Right atrium auricular region (tissue), 2 donors: ENCODE measurements around the gene GSTM3. TPM values are rescaled to one million over a fixed set of nuclear protein-coding genes. Genes with fewer than 3 reads are reported as not detected.
"Not testable (repeated sequence)": the region's sequence is repeated elsewhere in the genome, so short reads cannot be mapped to it uniquely, and the experiment has no call there.

Experiments used
- DNase-seq: peaks from one replicate; pipeline ENCODE4 v3.0.0-alpha.2; 2019; ENCODE audit warnings: low spot score
- H3K27ac ChIP-seq, 2 donors: fragments of 200-600 bp; sonication (generic); 1 replicate in 1 of 2; 2 replicates in 1 of 2; pipeline ENCODE4 v1.5.1; 2016 to 2019
- H3K27me3 ChIP-seq, 2 donors: fragments of 200-600 bp; sonication (generic); one replicate each; pipeline versions ENCODE4 v1.5.1 to v1.6.0; 2017 to 2019
- H3K36me3 ChIP-seq: fragments of 200-600 bp; sonication (generic); one replicate; pipeline ENCODE4 v1.5.1; 2016
- H3K4me1 ChIP-seq, 2 donors: fragments of 200-600 bp; sonication (generic); one replicate each; pipeline versions ENCODE4 v1.5.1 to v1.6.0; 2017 to 2019
- H3K4me3 ChIP-seq, 2 donors: fragments of 200-600 bp; sonication (generic); 1 replicate in 1 of 2; 2 replicates in 1 of 2; pipeline ENCODE4 v1.5.1; 2017 to 2019; ENCODE audit warnings: mild to moderate bottlenecking in 1 of 2, moderate library complexity in 1 of 2
- H3K9me3 ChIP-seq, 2 donors: fragments of 200-600 bp; sonication (generic); one replicate each; pipeline ENCODE4 v1.5.1; 2019
- CTCF ChIP-seq, 2 donors: fragments of 200-600 bp; sonication (generic); IDR thresholded peaks; one replicate each; pipeline ENCODE4 v1.5.1; 2019; ENCODE audit warnings: antibody characterized with exemption in 2 of 2
- total RNA-seq, 2 donors: library from RNA; depleted of rRNA; stranded (reverse); fragments of >200 nt; gene quantifications; one replicate each; pipeline ENCODE4 v1.1.0, GENCODE V29; 2016

Gene GSTM3
- total RNA-seq, 2 donors from 2014 or later: 121 to 197 TPM

- Histone ChIP-seq H3K4me3 (no peak overlapping the region), H3K9me3 (no peaks in the 10 kb centered on the region), H3K27me3 (no peaks in the 10 kb centered on the region), H3K4me1 (no peaks in the 10 kb centered on the region), H3K27ac (no peak overlapping the region), H3K36me3 (no peaks in the 10 kb centered on the region)
- TF ChIP-seq CTCF (IDR thresholded peaks at IDR 0.05): no peak
- no peak for DNase-seq
These were observed 24.7 kb downstream of the GSTM3 start for GRCh38 chr1:109716121-109716520.

- DNase-seq: no peak
- H3K27me3 ChIP-seq: no peaks in the 10 kb centered on the region
- H3K27ac ChIP-seq: no peak overlapping the region
- TF ChIP-seq CTCF (IDR thresholded peaks at IDR 0.05): no peak
- H3K4me1 ChIP-seq: no peaks in the 10 kb centered on the region
- H3K4me3 ChIP-seq: no peak overlapping the region
- no peaks in the 10 kb centered on the region for H3K9me3 ChIP-seq
- H3K36me3 ChIP-seq: no peaks in the 10 kb centered on the region
These were observed 26.0 kb downstream of the GSTM3 start for GRCh38 chr1:109714661-109715372.

- Histone ChIP-seq H3K27ac (no peak overlapping the region), H3K4me3 (no peak overlapping the region), H3K4me1 (no peaks in the 10 kb centered on the region), H3K27me3 (no peaks in the 10 kb centered on the region), H3K9me3 (peaks cover 0 to 9% of the 10 kb centered on the region in 2 donors), H3K36me3 (no peaks in the 10 kb centered on the region)
- no peak for DNase-seq
- TF ChIP-seq CTCF (IDR thresholded peaks at IDR 0.05): no peak
These were observed 27.2 kb downstream of the GSTM3 start for GRCh38 chr1:109713636-109714035.

- no peaks in the 10 kb centered on the region for H3K36me3 ChIP-seq
These were observed 28.4 kb downstream of the GSTM3 start for GRCh38 chr1:109712321-109712864.

GRCh38 chr1:109711593-109712320, 29.1 kb downstream of the GSTM3 start, which contains the start of gene GSTM5:
Gene GSTM5, plus strand, starts transcription at chr1:109712251. Its CDS starts 62 bp downstream, at chr1:109712313.
- Histone ChIP-seq H3K4me3 (peak within 1 kb of the TSS; percentile 22 to 25), H3K27ac (peak within 1 kb of the TSS in 1 of 2 donors; percentile 3), H3K9me3 (peaks cover 0 to 13% of the 10 kb centered on the region in 2 donors)
- not testable (repeated sequence) for H3K4me1 ChIP-seq, H3K27me3 ChIP-seq, H3K36me3 ChIP-seq, DNase-seq

More at GRCh38 chr1:109712321-109712864, 28.4 kb downstream of the GSTM3 start:
- peak overlapping the region; percentile 22 to 25 for H3K4me3 ChIP-seq
- no peak for TF ChIP-seq CTCF (IDR thresholded peaks at IDR 0.05)
- H3K4me1 ChIP-seq: no peaks in the 10 kb centered on the region
- DNase-seq: no peak
- H3K27me3 ChIP-seq: no peaks in the 10 kb centered on the region
- H3K27ac ChIP-seq: peak overlapping the region in 1 of 2 donors; percentile 3
- peaks cover 0 to 13% of the 10 kb centered on the region in 2 donors for H3K9me3 ChIP-seq

GRCh38 chr1:109709822-109710221, 31.0 kb downstream of the GSTM3 start:
- not testable (repeated sequence) for DNase-seq, H3K4me3 ChIP-seq, H3K36me3 ChIP-seq, H3K27ac ChIP-seq, H3K4me1 ChIP-seq, H3K27me3 ChIP-seq
- H3K9me3 ChIP-seq: peaks cover 0 to 13% of the 10 kb centered on the region in 2 donors

- H3K9me3 ChIP-seq: peaks cover 0 to 13% of the 10 kb centered on the region in 2 donors
These were observed 31.9 kb downstream of the GSTM3 start for GRCh38 chr1:109708949-109709348.

More at GRCh38 chr1:109708949-109709348, 31.9 kb downstream of the GSTM3 start:
- not testable (repeated sequence) for DNase-seq, H3K36me3 ChIP-seq, H3K27ac ChIP-seq, H3K4me1 ChIP-seq, H3K27me3 ChIP-seq, H3K4me3 ChIP-seq
